UCSD-AML1 (cell line): ENCODE data around the gene ZNF597.

ENCODE experiments used
- DNase-seq: peaks from one replicate; lab custom pipeline; 2025; ENCODE audit not compliant: unreplicated experiment; lab: John Stamatoyannopoulos, UW

ZNF597 gene, protein sequence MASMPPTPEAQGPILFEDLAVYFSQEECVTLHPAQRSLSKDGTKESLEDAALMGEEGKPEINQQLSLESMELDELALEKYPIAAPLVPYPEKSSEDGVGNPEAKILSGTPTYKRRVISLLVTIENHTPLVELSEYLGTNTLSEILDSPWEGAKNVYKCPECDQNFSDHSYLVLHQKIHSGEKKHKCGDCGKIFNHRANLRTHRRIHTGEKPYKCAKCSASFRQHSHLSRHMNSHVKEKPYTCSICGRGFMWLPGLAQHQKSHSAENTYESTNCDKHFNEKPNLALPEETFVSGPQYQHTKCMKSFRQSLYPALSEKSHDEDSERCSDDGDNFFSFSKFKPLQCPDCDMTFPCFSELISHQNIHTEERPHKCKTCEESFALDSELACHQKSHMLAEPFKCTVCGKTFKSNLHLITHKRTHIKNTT

DNA sequence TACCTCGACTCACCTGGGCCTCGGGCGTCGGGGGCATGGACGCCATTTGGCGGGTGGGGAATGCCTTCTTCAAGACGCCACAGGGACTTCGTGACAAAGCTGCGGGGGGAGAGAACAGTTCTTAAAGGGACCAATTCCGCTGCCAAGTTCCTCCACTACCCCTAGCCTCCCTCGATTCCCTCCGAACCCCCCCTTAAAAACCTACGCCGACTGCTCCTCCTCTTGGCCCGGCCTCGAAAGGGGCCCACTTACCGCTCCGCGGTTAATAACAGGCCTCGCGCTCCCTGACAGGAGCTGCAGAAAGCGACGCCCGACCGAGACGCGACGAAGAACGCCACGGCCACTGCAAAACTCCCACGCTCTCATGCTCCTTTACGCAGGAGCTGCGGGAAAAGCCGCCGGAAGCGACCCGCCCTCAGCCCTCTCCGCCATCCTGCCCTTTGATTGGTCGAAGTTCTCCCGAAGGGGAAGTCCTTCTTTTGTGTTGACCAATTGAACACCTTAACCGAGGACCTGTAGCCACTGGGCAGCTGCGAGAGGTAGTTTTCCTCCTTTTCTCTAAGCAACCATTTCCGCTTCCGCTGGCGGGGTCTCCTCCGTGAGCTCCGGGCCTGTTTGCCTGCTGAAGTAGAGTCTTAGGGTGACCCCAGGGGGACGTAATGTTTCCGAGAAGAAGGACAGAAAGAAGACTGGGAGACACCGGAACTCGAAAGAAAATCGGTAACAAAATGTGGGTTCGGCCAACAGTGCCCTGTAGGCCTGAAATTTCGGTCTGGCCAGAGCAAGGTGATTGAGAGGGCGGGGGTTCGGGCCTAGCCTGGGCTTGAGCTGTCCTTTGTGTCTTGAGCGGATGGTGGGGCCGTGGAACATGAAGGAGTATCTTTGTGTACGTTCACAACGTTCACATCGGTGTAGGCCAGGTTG, at the start of gene ZNF597, which contains the start of gene NAA60:
Gene ZNF597 (minus strand): TSS at position 397 of the 924 bp plus-strand sequence. CDS start 351 bp downstream, at position 46.
Gene NAA60 (plus strand): TSS at position 573 of the 924 bp plus-strand sequence. CDS start 32,548 bp downstream, outside the sequence.
- DNase-seq, result peak; percentile 82

DNA sequence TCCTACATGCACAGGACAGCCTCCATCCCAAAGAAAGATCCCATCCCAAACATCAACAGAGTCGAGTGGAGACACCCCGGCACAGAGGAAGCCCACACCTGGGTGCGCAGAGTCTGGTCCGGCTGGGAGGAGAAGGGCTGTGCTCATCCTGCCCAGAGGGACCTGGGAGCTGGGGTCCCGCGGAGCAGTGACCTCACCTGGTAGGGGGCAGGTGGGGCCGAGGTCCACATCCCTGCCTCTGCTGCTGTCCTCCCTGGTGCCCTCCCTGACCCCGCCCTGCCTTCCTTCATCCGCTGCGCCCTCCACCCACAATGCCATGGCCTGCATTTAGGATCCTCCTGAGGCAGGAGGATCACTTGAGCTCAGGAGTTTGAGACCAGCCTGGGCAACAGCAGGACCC, 49.1 kb upstream of the ZNF597 start:
- no peak for DNase-seq

DNA sequence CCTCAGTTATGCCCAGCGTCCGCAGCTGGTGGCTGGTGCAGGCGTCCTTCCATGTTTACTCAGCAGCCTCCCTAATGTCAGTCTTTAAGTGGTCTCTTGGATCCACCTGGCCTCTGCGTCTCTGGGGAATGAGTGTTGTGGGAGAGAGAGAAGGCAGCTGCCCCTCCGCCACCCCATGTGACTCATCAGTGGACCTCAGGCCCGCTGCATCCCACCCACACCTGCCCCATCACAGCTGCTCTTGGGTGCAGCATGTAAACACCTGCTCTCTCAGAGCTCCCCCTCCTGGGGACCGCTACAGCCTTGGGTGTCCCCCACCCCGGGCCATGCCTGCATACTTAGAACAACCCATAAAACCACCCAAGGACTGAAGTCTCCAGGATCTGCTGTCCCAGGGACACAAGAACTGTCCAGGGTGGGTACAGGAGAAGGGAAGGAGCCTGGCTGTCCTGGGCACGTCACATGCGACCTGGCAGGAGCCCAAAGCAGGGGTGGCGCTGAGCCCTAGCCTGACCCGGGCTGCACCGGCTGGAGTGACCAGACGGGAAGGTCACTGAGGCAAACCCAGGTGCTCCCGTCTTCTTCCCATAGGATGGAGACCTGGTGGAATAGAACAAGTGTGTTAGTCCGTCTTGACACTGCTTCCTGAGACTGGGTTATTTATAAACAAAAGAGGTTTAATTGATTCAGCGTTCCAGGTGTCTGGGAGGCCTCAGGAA, 47.8 kb upstream of the ZNF597 start:
- DNase-seq, result no peak

DNA sequence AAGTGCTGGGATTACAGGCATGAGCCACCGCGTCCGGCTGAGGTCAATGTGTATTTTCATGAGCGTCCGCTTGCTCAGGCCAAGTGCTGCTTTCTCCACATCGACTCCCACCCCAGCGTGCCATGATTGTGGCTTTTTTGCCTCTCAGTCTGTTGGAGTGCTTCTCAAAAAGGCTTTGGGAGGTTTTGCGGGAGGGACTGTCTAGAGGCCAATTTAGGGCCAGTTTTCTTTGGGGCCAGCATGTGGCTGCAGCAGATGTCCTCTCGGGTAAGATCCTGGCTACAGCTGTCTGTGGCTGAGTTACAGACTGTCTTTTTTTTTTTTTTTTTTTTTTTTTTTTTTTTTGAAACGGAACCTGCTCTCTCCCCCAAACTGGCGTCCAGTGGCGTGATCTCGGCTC, 45.5 kb upstream of the ZNF597 start:
- DNase-seq, result no peak

DNA sequence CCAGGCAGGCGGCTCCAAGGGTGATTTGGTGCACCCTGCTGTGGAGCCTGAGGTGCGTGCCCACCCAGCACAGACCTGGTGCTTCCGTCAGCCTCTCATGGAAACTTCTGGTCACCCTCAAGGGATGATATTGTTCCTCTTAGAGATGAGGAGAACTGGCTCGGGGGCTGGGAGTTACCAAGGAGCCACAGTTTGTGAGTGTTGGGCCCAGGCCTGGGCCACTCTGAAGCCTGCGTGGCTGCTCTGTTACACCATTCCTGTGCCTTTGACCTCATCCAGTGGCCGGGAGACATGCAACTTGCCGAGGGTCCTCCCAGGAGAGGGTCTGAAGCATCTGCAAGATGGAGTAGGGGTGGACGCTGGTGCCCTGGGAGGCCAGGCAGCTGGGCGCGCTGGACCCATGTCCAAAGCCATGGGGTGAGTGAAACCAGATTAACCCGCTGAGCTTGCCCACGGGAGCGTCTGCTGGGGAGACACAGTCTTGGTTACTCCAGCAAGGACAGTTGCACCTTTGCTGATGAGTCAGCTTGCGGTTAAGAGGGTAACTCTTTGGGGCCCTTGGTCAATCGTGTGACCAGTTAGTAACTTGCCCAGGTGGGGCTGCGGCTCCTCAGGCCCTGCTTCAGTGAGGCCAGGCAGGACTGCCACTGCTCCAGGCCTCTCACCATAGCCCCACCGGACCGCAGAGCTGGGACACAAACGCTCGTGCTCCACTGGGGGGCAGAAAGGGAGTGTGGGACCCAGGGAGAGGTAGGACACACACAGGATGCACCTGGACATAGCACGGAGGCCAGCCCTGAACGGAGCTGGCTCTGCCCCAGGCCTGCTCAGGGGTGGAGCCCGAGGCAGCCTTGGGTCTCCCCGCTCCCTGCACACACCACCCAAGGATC, 44.5 kb upstream of the ZNF597 start:
- DNase-seq, result no peak

DNA sequence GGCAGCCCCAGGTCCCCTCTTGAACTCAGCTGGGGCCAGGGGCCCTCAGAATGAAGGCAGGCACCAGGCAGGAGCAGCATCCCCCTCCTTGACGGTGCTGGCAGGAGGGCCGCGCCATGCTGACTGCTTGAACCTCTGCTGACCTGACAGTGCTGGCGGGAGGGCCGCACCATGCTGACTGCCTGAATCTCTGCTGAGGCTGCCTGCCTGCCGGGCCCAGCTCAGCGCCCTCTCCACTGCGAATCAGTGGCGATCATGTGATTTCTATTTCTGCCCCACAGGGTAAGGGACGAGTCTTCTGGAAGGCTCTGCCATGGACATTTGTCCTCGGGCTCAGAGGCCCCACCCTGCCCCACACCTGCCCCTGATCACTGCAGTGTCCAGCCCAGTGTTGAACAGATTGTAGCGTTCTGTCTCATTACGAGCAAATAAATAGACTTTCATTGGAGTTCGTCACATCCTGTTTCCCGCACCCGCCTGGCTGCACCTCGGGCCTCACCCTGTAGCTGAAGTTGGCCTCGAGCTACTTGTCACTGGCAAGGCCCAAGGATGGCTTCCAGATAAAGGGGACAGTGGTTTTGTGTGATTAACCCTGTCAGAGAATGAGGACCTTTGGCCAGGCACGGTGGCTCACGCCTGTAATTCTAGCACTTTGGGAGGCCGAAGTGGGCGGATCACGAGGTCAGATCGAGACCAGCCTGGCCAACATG, 43.4 kb upstream of the ZNF597 start:
- DNase-seq, result no peak

DNA sequence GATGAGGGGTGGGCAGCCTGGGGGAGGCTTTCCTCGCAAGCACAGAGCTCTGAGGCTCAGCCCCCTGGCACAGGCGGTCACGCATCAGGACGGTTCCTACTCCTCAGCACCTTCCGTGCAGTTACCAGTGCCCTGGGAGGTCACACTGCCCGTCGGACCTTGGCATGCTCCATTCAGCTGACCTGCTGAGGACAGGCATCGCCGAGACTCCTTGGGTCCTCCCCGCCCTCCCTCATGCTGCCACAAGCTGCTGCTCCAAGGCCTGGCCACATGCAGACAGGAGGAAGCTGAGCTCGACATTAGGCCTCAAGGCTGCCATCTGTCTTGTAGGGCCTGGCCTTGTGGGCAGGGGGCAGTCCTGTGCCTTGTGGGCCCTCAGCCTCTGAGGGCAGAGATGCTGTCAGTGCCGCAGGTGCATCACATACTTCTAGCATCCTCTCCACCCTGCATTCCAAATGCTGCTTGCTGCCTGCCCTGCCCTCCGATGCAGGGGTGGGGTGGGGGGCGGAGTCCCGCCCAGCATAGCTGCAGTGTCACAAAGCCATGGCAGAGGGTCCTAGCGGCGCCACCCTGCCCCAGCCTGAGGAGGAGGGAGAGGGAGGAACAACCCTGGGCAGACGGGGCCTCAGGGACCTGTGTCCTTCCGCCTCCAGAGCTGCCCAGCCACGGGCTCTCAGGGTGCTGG, 42.7 kb upstream of the ZNF597 start:
- no peak for DNase-seq

DNA sequence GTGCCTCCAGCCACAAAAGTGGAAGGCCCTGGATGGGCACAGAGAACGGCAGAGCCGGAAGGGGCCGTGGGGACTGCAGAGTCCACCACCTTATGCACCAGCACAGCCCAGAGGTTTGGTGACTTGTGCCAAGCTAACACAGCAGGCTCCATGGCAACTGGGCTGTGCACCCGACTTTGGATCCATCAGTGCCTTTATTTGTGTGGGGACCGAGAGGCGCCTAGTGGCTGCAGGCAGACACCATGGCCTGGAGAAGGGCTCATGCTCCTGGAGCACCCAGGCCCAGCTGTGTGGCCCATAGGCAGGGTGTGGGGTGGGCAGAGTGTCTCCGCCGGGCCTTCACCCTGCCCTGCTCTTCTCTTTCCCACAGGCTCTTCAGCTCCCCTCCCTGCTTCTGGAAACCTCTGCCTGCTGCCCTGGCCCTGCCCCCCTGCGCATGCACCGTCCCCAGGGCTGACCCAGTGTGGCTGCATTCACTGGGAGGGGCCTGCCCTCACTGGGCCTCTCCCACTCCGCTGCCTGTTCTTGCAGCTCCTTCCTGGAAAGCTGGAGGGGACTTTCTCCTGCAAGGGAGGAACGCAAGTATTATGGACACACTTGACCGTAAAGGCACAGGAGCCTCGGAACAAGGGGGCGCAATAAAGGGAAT, 41.9 kb upstream of the ZNF597 start:
- no peak for DNase-seq

DNA sequence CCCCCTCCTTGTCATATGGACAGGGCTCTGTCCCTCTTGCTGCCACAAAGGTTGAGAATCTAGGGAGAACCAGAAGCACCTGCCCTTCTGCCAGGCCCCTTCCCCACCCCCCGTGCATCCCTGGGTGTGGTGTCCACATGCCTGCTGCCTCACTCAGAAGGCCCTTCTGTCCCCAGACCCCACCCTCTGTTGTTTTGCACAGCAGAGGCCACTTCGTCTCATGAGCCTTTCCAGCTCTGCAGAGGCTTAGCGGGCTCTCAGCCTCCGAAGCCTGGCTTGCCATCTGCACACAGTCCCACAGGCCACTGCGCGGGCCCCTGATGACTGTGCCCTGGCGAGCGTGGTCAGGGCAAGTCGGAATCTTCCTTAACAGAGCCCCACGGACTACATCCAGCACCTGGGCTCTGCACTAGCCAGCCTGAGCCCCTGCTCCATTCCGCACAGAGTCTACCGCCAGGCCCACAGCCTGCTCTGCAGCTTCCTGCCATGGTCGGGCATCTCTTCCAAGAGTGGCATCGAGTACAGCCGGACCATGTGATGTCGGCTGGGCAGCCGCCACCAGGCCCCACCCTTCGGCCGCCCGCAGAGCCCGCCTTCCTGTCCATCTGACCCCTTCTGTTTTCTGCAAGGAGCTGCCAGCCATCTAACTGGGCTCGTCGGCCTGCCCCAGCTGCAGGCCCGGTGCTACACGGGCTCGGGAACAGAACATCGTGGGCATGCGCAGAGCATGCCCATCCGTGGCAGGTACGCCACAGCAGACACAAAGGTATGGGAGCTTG, 41.2 kb upstream of the ZNF597 start:
- no peak for DNase-seq

DNA sequence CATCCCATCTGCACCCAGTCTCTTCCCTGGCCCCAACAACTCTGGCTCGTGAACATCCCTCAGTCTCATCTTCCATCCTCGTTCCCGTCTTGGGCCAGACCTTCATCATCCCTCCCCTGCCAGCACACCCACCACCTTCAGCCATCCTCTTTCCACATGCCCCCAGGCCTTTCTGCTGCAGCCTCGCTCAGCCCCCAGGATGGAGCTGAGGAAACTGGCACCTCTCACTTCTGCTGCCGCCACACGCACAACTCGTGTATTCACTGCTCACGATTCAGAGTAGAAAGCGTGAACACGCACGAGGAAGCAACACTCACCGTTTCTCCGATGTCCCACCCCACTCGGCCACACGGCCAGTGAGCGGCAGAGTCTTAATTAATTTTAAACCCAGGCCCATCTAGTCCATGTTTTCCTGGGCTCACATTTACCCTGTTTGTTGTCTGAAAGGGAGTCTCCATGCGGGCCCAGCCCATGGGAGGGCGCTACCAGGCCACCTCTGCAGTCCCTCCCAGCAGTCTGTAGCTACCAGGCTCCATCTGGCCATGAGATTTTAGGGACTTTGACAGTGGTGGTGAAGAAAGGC, 39.4 kb upstream of the ZNF597 start:
- DNase-seq, result no peak

DNA sequence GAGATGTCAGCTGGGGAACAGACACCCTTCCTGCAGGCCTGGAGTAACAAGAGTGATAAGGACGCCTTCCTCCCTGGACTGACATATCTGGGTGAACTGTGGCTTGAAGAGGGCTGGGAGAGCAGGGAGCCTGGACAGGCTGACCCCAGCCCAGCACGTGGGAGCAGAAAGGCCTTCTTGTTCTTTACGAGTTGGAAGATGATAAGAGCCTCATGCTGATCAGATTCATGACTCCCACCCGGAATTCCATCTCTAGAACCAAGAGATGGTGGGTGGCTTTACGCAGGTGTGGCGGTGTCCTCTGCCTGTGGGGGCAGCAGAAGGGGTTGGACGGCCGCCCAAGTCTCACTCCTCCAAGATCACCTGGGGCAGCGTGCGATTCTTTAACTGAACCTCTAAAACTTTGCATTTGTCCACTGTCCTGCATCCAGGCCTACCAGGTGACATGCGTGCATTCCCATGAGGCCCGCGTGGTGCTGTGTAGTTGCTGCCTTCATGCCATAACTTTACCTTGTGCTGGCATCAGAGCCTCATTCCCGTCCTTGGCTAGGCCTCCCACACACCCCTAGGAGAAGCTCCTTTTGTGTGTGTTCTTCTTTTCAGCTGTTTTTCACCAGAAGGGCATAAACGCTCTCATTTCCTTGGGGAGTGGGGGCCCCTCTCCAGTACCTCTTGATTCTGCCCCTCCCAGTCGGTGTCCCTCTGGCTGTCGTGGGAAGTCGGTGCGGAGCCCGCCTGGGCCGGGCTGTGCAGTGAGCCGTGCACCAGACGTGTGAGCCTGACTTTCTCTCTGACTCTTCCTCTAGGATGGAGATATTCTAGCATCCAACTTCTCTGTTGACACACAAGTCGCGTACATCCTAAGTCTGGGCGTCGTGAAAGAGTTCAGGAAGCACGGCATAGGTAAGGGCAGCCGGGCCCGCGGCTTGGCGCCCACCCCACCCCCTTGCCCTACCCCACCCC, 38.7 kb upstream of the ZNF597 start:
- DNase-seq, result no peak

DNA sequence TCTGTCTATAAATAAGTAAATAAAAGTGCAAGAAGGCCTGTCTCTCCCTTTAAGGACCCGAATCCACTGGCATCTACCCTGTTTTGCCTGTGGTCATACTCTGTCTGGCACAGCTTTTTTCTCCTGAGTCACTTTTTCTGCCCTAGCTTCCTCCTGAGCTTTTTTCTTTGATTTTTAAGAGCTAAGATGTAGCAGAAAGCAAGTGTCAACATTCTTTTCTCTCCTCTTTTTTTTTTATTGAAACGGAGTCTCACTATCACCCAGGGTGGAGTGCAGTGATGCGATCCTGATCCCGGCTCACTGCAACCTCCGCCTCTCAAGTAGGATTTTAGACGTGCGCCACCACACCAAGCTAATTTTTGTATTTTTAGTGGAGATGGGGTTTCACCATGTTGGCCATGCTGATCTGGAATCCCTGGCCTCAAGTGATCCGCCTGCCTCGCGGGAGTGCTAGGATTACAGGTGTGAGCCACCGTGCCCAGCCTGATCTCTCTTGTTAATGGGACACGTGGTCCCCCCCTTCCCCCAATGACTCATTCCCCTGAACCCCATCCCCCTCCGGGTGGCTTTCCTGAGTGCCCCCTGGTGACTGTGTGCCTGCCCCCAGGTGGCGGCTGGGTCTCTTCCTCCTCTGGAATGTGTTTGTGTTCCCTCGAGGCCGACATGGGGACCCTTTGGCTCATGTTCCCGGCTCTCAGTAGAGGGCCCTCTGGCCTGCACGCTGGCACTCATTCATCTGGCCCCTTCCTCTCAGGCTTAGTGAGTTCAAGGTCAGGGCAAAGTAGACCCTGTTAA, 37.8 kb upstream of the ZNF597 start:
- no peak for DNase-seq

DNA sequence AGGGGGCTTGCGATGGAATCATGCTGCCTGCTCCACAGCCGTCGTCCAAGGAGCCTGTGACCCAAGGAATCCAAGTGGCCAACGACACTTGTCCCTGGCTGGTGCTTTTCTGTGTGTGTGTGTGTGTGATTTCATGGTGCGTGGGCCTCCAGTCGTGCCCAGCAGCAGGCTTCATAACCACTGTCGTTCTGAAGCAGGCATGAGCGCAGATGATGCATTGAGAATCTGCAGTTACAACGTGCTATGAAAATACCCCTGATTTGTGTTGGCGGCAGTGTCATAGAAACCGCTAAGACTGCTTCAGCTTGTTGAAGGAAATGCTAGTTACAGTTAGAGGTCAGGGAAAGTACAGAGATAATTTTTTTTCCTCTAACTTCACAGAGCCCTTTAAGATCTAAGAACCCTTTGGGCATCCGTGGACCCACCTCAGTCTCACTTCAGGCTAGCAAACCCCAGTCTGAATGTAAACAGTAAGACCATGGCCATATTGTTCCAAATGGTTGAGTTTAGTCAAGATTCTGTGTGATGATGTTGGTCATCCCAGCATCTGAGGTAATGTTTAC, 36.4 kb upstream of the ZNF597 start:
- no peak for DNase-seq

DNA sequence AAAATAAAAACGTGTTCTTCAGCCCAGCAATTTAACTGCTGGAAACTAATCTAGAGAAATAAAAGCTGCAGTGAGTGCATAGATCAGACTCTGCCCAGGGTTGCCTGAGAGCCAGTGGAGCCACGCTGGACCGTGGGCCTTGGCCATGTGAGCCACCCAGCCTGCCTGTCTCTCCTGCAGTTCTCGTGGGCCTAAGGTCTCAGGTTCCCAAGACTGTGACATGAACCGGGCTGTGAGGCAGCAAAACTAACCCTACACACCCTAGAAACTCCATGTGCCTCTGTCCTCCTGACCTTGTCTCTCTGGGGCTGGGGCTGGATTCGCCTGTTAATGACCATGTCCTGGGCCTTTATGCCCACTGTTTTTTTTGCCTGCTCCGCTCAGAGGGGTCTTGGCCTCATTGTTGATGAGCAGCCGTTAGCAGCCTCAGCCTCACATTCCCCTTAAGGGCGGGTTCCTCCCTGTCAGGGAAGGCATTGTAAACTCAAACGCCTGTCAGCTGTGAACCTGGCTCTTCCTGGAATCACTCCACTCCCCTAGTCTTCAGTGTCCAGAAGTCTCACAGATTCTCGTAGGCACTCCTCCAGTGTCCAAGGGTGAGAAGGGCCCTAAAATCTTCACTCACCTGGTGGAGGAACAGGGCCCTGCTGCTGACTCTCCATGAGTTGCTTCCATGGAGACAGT, 35.1 kb upstream of the ZNF597 start:
- no peak for DNase-seq

DNA sequence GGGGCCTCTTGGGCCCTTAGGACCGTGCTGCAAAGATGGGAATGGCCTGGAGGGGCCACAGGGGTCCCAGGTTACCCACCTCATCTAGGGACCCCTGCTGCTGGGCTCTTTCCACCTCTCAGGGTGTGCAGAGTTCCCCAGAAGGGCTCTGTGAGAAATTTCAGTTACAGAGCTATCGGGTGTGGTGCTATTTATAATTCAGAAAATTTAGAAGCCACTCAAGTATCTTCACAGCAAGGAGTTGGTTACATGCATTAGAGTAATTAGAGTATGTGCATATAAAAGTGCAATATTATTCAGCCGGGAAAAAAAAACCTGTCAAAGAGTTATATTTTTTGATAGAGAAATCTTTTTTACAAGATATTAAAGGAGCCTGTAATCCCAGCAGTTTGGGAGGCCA, 33.1 kb upstream of the ZNF597 start:
- no peak for DNase-seq
